ENCODE data around the gene NPC2. TPM values are rescaled to one million over a fixed set of nuclear protein-coding genes. Genes with fewer than 3 reads are reported as not detected.

NPC2 gene
- total RNA-seq, 2 experiments from 2014 or later, result 32.5 to 36.8 TPM

- ChIA-PET CTCF (no interaction called here), POLR2A (interaction anchor here (0.7 to 1.5 kb wide), 6 partner anchors 12 to 191 kb away, joined by 3 to 5 read pairs (median 4); partner anchors contain the start of gene ABCD4)
- H3K27me3 ChIP-seq (ENCODE audit: control insufficient read depth in 1 of 2, insufficient read depth in 2 of 2, low read length in 2 of 2), result no peaks in the 10 kb centered on the region
- Mint-ChIP-seq H3K4me1 (ENCODE audit: low read depth) (peaks cover 35% of the 10 kb centered on the region), H3K9me3 (no peaks in the 10 kb centered on the region), H3K27ac (no peak within 1 kb of the TSS), H3K36me3 (ENCODE audit: low read depth) (peaks cover 12% of the 10 kb centered on the region), H3K4me3 (no peak within 1 kb of the TSS), H3K27me3 (no peaks in the 10 kb centered on the region)
- H3K4me1 ChIP-seq (ENCODE audit: insufficient read depth, low read length), result peaks cover 19% of the 10 kb centered on the region
- ATAC-seq (ENCODE audit: poor library complexity) (peak; percentile 92), DNase-seq (peak; percentile 97 to 100 (median 99))
- H3K36me3 ChIP-seq (ENCODE audit: insufficient read depth, low read length), result peaks cover 7% of the 10 kb centered on the region
- H3K4me3 ChIP-seq (ENCODE audit: low read length), result peak within 1 kb of the TSS; percentile 86
- TF ChIP-seq, protein P1, sequence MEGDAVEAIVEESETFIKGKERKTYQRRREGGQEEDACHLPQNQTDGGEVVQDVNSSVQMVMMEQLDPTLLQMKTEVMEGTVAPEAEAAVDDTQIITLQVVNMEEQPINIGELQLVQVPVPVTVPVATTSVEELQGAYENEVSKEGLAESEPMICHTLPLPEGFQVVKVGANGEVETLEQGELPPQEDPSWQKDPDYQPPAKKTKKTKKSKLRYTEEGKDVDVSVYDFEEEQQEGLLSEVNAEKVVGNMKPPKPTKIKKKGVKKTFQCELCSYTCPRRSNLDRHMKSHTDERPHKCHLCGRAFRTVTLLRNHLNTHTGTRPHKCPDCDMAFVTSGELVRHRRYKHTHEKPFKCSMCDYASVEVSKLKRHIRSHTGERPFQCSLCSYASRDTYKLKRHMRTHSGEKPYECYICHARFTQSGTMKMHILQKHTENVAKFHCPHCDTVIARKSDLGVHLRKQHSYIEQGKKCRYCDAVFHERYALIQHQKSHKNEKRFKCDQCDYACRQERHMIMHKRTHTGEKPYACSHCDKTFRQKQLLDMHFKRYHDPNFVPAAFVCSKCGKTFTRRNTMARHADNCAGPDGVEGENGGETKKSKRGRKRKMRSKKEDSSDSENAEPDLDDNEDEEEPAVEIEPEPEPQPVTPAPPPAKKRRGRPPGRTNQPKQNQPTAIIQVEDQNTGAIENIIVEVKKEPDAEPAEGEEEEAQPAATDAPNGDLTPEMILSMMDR (IDR thresholded peaks at IDR 0.05), result no peak
- peak within 1 kb of the TSS; percentile 77 to 80 for H3K27ac ChIP-seq (ENCODE audit: low read depth in 1 of 2, low read length in 2 of 2)
- H3K9me3 ChIP-seq (ENCODE audit: control insufficient read depth in 1 of 2, insufficient read depth in 1 of 2, low read length in 2 of 2), result no peaks in the 10 kb centered on the region
- intact Hi-C loops (cut with DNase I, micrococcal nuclease), result loop anchor here in 1 of 2 experiments (5.0 to 10.0 kb wide), 13 partner anchors 114 to 1659 kb away; partner anchors contain the start of genes ABCD4, ALDH6A1, AREL1 and BBOF1
Observed at GRCh38 chr14:74493343-74494261, 497 bp upstream of the NPC2 start, which contains the start of gene ISCA2. ISCA2 (plus strand) TSS chr14:74493765; CDS start chr14:74493775, 10 bp downstream.

- CTCF ChIA-PET, result no interaction called here
- no peak overlapping the region for H3K27ac Mint-ChIP-seq
- no peak overlapping the region for H3K27ac ChIP-seq (ENCODE audit: low read depth in 1 of 2, low read length in 2 of 2)
- ATAC-seq (ENCODE audit: poor library complexity) (no peak), DNase-seq (peak in 4 of 14 experiments; percentile 7 to 41 (median 28))
- H3K36me3 ChIP-seq (ENCODE audit: insufficient read depth, low read length), result peaks cover 7% of the 10 kb centered on the region
- POLR2A ChIA-PET, result no interaction called here
- H3K4me1 Mint-ChIP-seq (ENCODE audit: low read depth), result peaks cover 36% of the 10 kb centered on the region
- peaks cover 19% of the 10 kb centered on the region for H3K4me1 ChIP-seq (ENCODE audit: insufficient read depth, low read length)
- no peaks in the 10 kb centered on the region for H3K27me3 Mint-ChIP-seq
- H3K4me3 ChIP-seq (ENCODE audit: low read length), result peak overlapping the region; percentile 86
- H3K27me3 ChIP-seq (ENCODE audit: control insufficient read depth in 1 of 2, insufficient read depth in 2 of 2, low read length in 2 of 2), result no peaks in the 10 kb centered on the region
- H3K4me3 Mint-ChIP-seq, result no peak overlapping the region
- TF ChIP-seq, protein P1 (IDR thresholded peaks at IDR 0.05), result no peak
- H3K36me3 Mint-ChIP-seq (ENCODE audit: low read depth), result peaks cover 12% of the 10 kb centered on the region
- intact Hi-C loops (cut with DNase I, micrococcal nuclease), result loop anchor here in 1 of 2 experiments (5.0 to 10.0 kb wide), 13 partner anchors 115 to 1660 kb away; partner anchors contain the start of genes ABCD4, ALDH6A1, AREL1 and BBOF1
- no peaks in the 10 kb centered on the region for H3K9me3 Mint-ChIP-seq
- no peaks in the 10 kb centered on the region for H3K9me3 ChIP-seq (ENCODE audit: control insufficient read depth in 1 of 2, insufficient read depth in 1 of 2, low read length in 2 of 2)
Observed at GRCh38 chr14:74491956-74492775, 939 bp downstream of the NPC2 start.

GRCh38 chr14:74490486-74490885 lies 2.6 kb downstream of the NPC2 start:
- DNase-seq, result no peak
- Histone ChIP-seq H3K27me3 (ENCODE audit: control insufficient read depth in 1 of 2, insufficient read depth in 2 of 2, low read length in 2 of 2) (no peaks in the 10 kb centered on the region), H3K36me3 (ENCODE audit: insufficient read depth, low read length) (peaks cover 3% of the 10 kb centered on the region), H3K27ac (ENCODE audit: low read depth in 1 of 2, low read length in 2 of 2) (no peak overlapping the region), H3K4me3 (ENCODE audit: low read length) (no peak overlapping the region), H3K9me3 (ENCODE audit: control insufficient read depth in 1 of 2, insufficient read depth in 1 of 2, low read length in 2 of 2) (no peaks in the 10 kb centered on the region), H3K4me1 (ENCODE audit: insufficient read depth, low read length) (peaks cover 19% of the 10 kb centered on the region)
- Mint-ChIP-seq H3K4me1 (ENCODE audit: low read depth) (peaks cover 30% of the 10 kb centered on the region), H3K27me3 (no peaks in the 10 kb centered on the region), H3K36me3 (ENCODE audit: low read depth) (peaks cover 15% of the 10 kb centered on the region), H3K27ac (no peak overlapping the region), H3K9me3 (no peaks in the 10 kb centered on the region), H3K4me3 (no peak overlapping the region)
- intact Hi-C loops (cut with DNase I, micrococcal nuclease), result loop anchor here in 1 of 2 experiments (5.0 to 10.0 kb wide), 13 partner anchors 117 to 1662 kb away; partner anchors contain the start of genes ABCD4, ALDH6A1, AREL1 and BBOF1
- ATAC-seq (ENCODE audit: poor library complexity), result no peak
- ChIA-PET POLR2A (no interaction called here), CTCF (no interaction called here)
- TF ChIP-seq, protein P1 (IDR thresholded peaks at IDR 0.05), result no peak

Data from CD4-positive, alpha-beta T cell (primary cell).